ENCODE results near the gene IRX2.

IRX2 gene

GRCh38 chr5:2718115-2718514, 33.4 kb downstream of the IRX2 start:
- DNase-seq (ENCODE audit: low spot score): no peak

- DNase-seq (ENCODE audit: low spot score): no peak
These were observed 35.6 kb downstream of the IRX2 start for GRCh38 chr5:2715856-2716255.

- no peak for DNase-seq (ENCODE audit: low spot score)
These were observed 36.7 kb downstream of the IRX2 start for GRCh38 chr5:2714805-2715204.

GRCh38 chr5:2714026-2714425, 37.5 kb downstream of the IRX2 start:
- DNase-seq (ENCODE audit: low spot score): no peak

GRCh38 chr5:2711446-2712425, 39.7 kb downstream of the IRX2 start:
- no peak for DNase-seq (ENCODE audit: low spot score)

GRCh38 chr5:2710910-2711309, 40.6 kb downstream of the IRX2 start:
- DNase-seq (ENCODE audit: low spot score): no peak

- no peak for DNase-seq (ENCODE audit: low spot score)
These were observed 41.3 kb downstream of the IRX2 start for GRCh38 chr5:2709976-2710689.

GRCh38 chr5:2708751-2709150, 42.7 kb downstream of the IRX2 start:
- no peak for DNase-seq (ENCODE audit: low spot score)

GRCh38 chr5:2708132-2708531, 43.3 kb downstream of the IRX2 start:
- DNase-seq (ENCODE audit: low spot score): no peak

- DNase-seq (ENCODE audit: low spot score): no peak
These were observed 45.6 kb downstream of the IRX2 start for GRCh38 chr5:2705861-2706260.

- DNase-seq (ENCODE audit: low spot score): no peak
These were observed 46.5 kb downstream of the IRX2 start for GRCh38 chr5:2704806-2705645.

GRCh38 chr5:2704111-2704510, 47.4 kb downstream of the IRX2 start:
- no peak for DNase-seq (ENCODE audit: low spot score)

GRCh38 chr5:2703615-2704014, 47.9 kb downstream of the IRX2 start:
- DNase-seq (ENCODE audit: low spot score): no peak

GRCh38 chr5:2703041-2703440, 48.4 kb downstream of the IRX2 start:
- no peak for DNase-seq (ENCODE audit: low spot score)

GRCh38 chr5:2702096-2702879, 49.2 kb downstream of the IRX2 start:
- DNase-seq (ENCODE audit: low spot score): no peak

GRCh38 chr5:2701592-2701991, 49.9 kb downstream of the IRX2 start:
- DNase-seq (ENCODE audit: low spot score): no peak

GRCh38 chr5:2700876-2701275, 50.6 kb downstream of the IRX2 start:
- DNase-seq (ENCODE audit: low spot score): no peak

- no peak for DNase-seq (ENCODE audit: low spot score)
These were observed 51.8 kb downstream of the IRX2 start for GRCh38 chr5:2699686-2700085.

- DNase-seq (ENCODE audit: low spot score): no peak
These were observed 52.2 kb downstream of the IRX2 start for GRCh38 chr5:2699231-2699630.

- DNase-seq (ENCODE audit: low spot score): no peak
These were observed 52.9 kb downstream of the IRX2 start for GRCh38 chr5:2698581-2698980.

Measured in SK-N-DZ (cell line).